ENCODE data around the gene CTNNB1.

CTNNB1 gene

DNA sequence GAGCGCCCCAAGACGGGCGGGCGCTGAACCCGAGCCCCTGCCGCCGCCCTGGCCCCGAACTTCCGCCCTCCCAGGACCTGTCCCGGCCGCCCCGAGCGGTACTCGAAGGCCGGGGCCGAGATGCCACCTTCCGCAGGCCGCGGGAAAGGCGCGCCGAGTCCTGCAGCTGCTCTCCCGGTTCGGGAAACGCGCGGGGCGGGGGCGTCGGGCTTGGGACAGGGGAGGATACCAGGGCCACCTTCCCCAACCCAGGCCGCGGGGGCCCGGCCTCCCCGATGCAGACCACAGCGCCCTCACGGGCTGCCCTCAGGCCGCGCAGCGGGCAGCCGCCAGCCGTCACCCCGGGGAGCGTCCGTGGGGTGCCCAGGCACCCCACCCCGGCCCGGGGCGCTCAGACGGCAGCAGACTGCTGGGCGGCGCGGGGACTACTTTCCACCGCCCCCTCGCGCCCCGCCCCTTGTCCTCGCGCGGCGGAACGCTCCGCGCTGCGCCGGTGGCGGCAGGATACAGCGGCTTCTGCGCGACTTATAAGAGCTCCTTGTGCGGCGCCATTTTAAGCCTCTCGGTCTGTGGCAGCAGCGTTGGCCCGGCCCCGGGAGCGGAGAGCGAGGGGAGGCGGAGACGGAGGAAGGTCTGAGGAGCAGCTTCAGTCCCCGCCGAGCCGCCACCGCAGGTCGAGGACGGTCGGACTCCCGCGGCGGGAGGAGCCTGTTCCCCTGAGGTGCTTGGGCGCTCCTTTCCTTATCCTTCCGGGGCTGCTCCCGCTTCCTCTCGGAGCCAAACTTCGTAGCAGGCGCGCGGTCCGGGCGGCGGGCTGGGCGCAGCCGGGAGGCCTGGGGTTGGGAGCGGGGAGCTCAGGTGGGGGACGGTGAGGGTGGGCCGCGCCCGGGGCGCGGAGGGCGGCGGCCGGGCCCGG is at the start of gene CTNNB1:
Gene CTNNB1, plus strand, starts transcription at position 556 of the 916 bp plus-strand sequence. CDS start 24,564 bp downstream, outside the sequence.
- DNase-seq: peak; percentile 78 to 79

DNA sequence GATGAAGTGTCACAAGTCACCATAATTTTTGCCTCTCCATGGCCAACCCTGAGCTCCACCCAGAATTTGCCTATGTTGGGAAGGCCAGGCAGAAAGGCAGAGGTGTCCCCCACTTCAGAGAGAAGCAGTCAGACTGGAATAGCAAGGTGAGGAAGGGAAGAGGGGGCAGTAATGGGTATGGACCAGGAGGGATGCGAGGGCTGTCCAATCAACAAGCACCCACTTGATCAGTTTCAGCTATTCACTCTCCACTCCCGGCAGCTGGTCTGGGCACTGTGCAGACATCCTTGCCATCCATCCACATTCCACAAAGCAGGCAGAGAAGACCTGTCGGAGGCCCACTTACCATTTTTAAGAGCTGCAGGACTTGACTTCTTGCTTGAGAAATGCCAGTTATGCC is 43.5 kb upstream of the CTNNB1 start:
- no peak for DNase-seq

DNA sequence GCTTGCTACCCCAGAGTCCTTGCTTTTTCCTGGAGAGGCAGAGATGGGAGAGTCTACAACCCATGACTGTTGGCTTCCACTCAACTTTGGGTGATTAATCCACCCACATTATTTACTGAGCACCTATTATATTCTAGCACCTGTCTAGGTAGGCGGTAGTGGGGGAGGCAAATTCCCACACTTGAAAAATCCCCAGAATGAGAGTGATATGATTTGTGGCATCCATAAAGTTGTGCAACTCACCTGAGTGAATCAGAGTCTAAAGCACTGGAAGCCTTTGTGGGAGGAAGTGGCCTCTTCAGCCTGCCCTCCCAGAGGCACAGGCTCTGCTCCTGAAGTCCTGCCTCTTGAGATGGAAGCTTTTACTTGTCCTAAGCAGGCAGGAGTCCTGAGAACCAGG is 40.4 kb upstream of the CTNNB1 start:
- DNase-seq: no peak

DNA sequence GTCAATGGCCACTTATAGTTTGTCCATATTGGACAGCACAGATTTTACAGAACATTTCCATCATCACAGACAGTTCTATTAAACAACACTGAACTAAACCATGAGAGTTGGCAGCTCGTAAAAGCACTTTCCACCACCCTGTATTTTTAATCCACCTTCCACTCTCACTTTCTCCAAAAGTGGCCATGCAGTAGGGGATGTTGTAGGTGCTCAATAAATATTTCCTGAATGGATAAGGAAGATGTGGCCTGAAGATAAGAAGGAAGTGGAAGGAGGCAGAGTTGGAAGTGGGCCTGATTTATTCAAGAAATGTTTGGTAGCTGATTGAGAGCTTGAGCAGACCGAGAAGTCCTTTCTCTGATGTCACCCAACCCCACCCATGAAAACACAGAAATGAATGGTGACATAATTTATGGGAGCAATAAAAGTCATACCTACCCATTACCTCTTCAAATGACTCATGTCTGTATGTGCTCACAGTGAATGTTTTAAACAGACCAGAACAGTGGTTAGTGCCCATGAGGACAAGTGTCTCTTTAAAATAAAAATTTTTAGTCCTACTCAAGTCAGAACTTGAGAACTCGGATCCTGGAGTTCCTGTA is 39.6 kb upstream of the CTNNB1 start:
- DNase-seq: no peak

DNA sequence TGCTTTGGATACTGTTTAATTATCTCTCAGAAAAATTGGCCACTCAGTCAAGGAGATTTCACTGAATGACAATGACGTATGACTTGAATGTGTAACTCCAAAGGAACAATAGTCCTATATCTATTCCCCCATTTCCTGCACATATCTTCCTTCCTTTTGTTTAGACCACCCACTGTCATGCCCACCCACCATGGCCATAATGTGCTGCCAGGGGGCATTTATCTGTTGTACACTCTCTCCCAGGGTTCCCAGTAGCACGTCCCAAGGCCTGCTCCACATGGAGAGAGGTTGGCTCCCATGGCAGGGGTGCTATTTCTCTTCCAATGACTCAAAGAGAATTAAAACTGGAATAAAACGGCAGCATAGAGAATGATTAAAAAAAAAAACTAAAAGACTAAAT is 36.8 kb upstream of the CTNNB1 start:
- no peak for DNase-seq

DNA sequence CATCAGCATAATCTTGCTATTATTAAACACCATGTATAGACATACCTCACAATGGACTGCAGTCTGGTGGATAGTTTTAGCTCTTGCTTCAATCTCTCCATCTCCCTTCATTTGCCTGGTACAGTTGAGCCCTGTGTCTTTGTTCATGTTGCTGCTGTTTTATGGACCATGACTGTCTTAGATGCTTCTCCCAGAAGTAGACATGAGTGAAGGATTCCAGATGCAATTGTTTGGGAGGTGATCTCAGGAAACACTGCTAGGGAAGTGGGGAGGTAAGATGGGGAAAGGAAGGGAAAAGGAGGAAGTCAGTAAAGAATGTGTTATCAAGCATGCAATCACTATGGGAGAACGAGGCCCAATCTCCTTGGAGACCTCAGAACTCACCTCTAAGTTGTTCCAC is 36.3 kb upstream of the CTNNB1 start:
- no peak for DNase-seq

DNA sequence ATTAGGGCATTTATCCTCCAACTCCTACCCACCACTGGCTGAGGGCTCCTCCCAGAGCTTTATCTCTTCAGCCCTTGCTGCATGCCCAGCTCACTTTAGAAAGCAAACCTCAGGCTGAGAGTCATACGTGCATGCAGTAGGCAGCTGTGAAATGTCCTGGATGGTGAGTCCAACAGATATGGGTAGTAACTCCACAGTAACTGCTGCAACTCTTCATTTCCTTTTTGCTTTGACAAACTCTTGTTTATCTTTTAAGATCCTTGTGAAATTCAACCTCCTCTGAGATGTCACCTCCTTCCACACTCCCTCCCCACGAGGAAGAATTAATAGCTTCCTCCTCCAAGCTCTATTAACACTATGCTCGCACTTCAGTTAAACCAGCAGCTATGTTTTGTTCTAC is 35.9 kb upstream of the CTNNB1 start:
- DNase-seq: no peak

DNA sequence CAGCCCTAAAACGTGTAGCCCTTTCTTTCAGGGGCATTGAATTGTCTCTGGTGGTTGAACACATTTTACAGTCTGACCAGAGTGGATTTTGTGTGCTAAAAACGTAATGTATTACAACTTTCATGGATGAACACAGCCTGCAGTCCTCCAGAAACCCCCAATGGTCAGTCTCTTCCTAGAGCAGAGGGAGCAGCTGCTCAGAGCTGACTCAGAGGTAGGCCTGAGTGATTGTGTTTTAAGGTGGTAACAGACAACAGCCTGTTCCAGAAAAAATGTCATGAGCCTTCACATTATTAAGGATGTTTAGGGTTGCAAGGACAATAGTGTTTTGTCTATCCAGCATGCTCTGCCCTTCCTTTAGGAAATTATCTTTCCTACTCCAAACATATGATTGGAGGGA is 34.5 kb upstream of the CTNNB1 start:
- no peak for DNase-seq

DNA sequence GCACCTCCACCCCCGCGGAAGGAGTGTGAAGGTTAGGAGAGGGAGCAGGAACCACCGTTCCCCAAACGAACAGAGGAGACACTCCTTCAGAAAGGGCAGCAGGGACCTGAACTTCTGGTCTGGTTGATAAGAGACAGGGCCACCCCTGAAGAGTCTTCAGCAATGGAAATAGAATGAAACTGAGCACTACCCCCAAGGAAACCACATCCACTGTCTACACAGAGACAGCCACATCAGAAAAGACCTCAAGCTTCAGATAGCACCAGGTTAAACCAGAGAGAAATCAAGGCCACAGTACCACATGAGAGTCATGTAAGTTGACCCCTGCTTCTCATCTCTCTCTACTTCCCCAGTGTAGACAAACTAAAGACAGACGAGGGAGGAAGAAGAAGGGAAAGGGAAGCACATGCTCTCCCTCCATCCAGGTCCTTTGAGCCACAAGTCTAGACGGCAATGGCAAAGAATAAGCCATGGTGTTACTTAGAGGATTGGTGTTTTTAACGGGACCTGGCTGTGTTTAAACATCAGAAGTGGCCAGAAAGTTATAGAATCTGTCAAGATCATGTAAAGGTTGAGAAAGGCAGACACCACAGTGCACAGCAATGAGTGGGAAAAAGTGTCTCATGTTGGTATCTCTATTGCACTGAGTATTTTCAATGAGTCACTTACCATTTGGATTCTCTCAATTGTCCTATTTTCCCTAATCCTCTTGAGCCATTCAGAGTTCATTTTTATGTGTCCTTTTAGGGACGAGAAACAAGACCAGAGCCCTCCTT is 31.4 kb upstream of the CTNNB1 start:
- no peak for DNase-seq

DNA sequence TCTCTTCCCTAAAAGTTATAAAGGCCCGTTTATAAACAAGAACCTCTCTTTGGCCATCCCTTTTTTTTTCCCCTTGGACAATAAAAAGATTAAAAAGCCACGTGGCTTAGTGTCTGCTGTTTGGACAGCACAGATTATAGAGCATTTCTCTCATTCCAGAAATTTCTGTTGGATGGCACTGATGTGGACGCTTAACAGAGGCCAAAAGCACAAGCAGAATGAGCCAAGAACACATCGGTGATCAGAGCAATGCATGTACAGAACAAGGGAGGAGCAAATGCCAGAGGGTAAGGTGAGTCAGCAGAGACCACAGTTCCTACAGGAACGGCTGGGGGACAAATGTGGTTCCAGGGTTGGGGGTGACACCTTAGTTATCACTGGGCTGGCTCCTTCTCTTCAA is 30.3 kb upstream of the CTNNB1 start:
- DNase-seq: no peak

DNA sequence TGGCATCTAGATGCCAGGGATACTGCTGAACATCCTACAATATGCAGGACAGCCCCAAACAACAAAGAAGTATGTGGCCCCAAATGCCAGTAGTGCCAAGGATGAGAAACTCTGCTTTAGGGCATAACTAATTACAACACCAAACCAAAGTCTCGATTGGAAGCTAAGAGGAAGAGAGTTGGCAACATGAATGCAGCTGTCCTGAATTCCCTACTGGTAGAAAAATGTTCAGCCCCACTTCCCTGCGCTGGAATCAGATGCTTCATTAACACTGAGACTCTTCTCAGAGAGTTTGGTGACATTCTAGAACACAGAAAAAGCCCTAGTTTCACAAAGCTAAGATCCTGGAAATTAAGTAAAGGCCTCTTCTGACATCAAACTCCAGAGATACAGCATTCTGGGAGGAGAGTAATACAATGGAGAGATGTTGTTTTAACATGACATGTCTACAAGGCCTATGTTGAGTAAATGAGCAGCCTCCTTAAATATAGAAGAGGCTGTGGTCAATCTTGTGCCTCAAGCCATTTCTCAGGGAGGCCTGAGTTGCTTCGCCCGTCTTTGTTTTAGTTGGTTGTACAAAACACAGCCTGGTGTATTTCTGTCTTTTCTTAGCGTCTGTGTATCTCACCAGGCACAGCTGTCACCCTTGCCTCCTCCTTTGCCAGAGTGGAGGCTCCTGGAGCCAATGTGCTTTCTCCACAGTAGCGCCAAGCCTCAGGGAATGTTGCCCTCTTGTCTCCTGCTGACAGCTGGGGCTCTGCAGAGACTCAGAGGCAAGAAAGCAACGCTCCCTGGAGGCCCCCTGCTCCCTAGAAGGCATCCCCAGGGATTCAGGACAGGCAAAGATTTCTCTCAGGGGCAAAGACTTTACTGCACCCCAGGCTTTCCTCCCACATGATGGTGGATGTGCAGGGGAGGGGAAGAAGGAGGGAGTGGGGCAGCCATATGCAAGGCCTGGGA is 25.1 kb upstream of the CTNNB1 start:
- no peak for DNase-seq

DNA sequence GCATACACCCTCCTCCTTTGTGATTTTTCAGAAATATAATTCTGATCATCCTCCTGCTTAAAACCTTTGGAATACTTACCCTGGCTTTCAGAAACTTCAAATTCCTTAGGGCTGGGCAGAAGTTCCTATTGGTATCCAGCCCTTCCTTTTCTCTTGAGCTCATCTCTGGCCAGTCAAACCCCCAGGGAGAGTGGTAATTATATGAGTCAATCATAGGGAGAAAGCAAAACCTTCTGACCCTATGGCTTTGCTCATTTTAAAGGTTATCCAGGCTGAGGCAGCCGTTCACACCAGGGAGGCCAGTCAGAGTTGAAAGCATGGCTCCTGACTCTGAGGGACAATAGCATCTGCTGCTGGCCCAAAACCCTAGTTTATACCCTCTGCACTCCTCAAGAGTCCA is 23.9 kb upstream of the CTNNB1 start:
- no peak for DNase-seq

DNA sequence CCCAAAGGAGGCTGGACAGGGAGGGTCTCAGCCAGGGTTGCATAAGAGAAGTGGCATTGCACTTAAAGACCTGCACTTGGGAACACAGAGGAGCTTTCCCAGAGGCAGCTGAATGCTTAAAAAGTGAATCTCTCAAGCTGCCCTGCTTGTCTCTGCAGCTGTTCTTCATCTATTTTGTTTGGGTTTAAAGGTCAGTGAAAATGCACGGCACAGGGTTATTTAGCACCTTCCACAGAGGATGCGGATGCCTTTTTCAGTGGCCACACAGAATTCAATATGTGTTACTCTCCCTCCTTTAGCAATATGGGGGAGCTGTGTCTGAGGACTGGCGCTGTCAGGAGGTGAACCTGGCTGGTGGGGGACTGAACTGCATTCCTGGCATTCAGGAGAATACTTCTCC is 22.7 kb upstream of the CTNNB1 start:
- no peak for DNase-seq

DNA sequence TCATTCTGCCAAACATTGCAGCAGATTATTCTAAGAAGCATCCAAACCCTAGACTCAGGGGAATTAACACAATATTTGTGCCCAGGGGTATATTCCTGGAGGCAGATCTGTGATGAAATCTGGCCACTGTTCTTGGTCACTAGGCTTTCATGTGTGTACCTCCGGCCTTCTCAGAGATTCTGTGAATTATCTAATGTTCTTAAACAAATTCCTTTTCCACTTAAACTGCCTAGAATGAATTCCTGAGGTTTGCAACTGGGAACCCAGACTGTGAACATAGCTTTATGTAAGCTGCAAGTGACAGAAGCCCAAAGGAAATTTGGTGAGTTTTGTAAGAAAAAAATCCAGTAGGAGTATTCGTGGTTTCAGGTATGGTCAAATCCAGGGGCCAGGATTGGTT is 20.7 kb upstream of the CTNNB1 start:
- no peak for DNase-seq

DNA sequence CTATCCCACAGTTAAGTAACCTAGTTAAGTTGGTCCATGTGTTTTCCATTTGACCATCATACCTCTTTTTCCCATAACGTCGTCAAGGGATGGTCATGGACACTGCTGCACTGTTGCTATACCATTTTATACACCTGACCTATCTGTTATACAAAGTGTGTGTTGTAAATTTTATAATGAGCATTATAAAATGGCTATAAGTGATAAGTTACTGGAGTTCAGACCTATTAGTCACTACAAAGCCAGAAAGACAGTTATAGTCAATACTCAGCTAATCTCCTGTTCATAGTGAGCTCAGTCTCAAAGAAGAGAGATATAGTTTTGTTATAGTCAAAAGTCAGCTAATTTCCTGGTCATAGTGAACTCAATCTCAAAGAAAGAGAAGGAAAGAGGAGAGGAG is 18.9 kb upstream of the CTNNB1 start:
- no peak for DNase-seq

DNA sequence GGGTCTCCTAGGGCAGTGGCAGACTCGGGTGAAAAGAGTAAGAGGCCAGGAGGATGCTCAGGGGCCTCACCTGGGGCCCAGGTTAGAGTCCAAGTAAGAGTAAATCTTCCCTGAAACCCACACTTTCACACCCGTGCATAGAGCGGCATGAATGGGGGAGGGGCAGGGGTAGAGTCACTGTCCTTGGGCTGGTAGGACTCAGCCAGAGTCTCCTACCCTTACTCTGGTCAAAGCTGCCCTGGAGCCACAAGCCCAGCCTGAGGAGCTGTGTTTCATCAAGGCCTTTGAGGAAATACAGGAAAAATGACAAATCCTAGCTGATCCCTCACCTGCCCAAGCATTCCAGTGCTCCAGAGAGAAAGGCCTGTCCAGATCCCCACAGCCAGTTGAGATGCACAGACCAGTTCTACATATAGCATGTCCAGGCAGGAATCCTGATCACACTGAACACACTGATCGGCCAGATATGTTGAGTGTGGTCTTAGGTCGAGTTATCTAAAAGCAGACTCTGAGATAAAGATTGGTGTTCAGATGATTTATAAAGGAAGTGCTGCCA is 16.7 kb upstream of the CTNNB1 start:
- no peak for DNase-seq

DNA sequence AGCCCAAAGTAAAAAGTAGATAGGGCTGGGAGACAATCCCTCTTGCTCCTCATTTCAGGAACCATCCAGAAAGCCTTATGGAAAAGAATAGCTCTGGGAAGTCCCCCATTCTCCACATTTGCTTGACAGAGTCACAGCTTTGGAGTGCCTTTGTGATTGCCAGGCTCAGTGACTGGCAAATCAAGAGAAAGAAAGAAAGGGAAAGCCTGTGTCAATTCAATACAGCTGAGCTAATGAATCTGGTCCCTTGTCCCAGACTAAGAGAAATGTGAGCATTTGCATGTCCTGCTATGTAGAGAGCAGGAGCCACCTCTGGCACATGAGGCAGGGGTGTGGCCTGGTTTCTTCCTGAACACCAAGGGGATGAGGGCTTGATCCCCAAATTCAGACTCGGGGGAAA is 14.9 kb upstream of the CTNNB1 start:
- DNase-seq: no peak

DNA sequence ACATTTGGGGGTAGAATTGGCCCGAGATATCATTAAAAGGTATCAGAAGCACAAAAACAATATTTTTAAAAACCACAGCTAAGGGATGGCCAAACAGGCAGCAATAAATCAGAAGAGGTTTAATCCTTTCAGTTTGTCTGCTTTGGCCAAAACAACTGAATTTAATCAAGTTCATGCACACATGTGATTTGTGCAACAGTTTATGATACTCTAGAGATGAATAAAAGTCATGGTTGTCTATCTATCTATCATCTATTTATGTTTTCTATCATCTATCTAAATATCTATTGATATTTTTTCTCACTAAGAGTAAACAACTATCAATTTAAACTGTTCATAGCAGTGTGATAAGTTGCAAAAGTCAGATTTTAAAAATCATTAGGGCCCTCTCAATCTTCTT is 13.0 kb upstream of the CTNNB1 start:
- DNase-seq: no peak

DNA sequence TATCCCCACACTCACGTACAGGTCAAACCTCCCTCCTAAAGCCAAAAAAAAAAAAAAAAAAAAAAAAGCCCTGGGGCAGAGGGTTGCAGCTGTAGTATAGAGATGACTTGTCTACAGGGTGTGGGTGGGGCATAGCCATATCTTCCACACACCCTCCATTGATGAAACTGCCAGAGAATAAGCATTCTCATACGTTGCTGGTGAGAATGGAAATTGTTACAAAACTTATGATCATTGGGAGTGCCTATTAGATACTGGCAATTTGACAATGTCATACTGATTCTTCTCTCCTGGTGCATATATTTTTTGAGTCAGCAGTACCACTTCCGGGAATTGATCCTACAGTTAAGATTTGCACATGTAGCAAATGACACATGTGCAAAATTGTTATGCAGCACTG is 11.0 kb upstream of the CTNNB1 start:
- no peak for DNase-seq

DNA sequence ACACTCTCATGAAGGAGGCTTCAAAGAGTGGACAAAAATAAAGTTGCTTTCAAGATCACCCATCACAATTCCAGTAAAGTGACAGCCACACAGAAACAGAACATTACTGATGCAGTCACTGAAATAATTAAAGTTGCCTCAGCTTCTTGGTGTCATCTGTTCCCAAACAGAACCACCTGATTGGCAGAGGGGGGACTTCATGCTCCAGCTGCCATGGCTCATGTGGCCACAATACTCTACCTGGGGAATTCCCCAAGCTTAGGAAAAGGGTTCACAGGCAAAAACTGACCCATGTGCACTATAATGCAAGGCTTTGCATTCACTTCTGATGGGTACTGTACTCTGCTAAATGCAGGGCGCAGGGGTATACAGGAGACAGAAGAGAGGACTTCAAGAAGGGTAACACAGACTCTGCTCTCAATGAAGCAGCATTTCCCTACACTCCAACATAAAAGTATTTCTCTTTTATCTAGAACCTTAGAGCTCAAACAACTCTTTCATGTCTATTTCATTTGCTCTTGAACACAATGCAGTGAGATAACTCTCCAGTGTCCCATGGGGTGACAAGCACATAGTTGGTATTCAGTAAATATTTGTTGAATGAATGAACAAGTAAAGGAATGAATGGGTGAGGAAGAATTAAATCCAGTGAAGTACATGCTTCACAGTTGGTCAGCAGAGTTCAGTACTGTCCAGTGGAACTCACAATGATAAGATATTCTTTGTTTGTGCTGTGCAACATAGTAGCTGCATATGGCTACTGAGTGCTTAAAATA is 8.6 kb upstream of the CTNNB1 start:
- DNase-seq: no peak

DNA sequence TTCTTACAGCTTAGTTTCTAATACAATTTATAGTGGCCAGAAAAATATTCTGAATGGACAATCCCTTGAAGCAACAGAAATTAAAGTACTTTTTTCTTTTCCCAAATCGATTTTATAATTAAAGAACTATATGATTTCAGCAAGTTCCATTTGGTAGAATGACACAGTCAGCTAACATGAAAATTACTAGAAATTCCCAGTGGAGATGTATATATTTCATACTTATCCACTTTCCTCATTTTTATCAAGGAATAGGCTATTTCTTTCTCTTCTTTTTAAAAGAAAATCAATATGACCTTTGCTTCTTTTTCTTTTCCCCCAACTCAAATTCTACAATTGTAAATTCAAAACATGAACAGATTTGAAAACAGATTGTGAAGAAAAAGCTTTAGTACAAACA is 6.4 kb upstream of the CTNNB1 start:
- DNase-seq: no peak
